ENCODE measurements around the gene CPSF7. TPM values are rescaled to one million over a fixed set of nuclear protein-coding genes. Genes with fewer than 3 reads are reported as not detected.
A peak's percentile ranks its signal among the peaks of the same experiment; 100 is the strongest.

The CPSF7 gene
- total RNA-seq, 1 experiment from 2014 or later = 145 TPM

DNA sequence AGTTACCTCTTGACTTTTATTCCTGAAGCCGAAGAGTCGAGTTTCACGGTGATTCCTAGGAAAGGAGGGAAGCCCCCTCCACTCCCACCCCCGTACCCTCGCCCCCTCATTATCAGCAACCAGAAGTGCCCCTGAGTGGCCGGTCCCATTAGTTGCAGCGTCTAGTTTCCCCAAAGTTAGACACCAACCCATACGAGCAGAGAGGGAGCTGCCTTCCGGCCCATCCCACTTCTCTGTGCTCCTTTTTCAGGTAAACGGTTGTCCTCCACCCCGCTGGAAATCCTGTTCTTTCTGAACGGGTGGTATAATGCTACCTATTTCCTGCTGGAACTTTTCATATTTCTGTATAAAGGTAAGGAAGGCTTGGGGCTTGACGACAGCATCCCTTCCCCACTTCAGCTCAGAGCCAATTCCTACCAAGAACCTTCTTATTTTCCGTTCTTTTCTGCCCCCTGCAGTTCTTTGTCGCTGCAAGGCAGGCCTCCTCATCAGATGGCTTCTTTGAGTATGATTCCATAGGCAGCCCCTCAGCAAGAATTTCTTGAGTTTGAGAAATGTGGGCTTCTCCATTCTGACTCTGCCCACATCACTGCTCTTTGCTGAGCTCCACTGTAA is 36.7 kb downstream of the CPSF7 start:
- no peaks in the 10 kb centered on the region; the same call in 1 of the 2 replicates for H3K4me1 ChIP-seq (ENCODE audit: insufficient read depth, low read length)
- H3K79me2 ChIP-seq (ENCODE audit: insufficient read depth, low read length) = no peaks in the 10 kb centered on the region
- no peak overlapping the region for H2BK15ac ChIP-seq (ENCODE audit: low read depth, low read length)
- H2BK120ac ChIP-seq (ENCODE audit: low read depth, low read length, poor library complexity, severe bottlenecking) = no peak overlapping the region
- H3K23me2 ChIP-seq (ENCODE audit: insufficient read length, low read depth, low read length, poor library complexity, severe bottlenecking) = peaks cover 12% of the 10 kb centered on the region
- no peak for DNase-seq
- 0 out of 2 replicates have a peak overlapping the region, but pooled peaks have one; percentile 34 for H3K14ac ChIP-seq (ENCODE audit: insufficient read depth, low read length)
- H3K18ac ChIP-seq (ENCODE audit: insufficient read length, low read depth, low read length) = no peak overlapping the region
- H2BK12ac ChIP-seq (ENCODE audit: insufficient read length, low read depth, low read length) = no peak overlapping the region
- TF ChIP-seq, protein P1, sequence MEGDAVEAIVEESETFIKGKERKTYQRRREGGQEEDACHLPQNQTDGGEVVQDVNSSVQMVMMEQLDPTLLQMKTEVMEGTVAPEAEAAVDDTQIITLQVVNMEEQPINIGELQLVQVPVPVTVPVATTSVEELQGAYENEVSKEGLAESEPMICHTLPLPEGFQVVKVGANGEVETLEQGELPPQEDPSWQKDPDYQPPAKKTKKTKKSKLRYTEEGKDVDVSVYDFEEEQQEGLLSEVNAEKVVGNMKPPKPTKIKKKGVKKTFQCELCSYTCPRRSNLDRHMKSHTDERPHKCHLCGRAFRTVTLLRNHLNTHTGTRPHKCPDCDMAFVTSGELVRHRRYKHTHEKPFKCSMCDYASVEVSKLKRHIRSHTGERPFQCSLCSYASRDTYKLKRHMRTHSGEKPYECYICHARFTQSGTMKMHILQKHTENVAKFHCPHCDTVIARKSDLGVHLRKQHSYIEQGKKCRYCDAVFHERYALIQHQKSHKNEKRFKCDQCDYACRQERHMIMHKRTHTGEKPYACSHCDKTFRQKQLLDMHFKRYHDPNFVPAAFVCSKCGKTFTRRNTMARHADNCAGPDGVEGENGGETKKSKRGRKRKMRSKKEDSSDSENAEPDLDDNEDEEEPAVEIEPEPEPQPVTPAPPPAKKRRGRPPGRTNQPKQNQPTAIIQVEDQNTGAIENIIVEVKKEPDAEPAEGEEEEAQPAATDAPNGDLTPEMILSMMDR (conservative IDR thresholded peaks at IDR 0.05) = 0 out of 3 replicates have a peak, but pooled peaks have one; percentile 11
- H3K56ac ChIP-seq (ENCODE audit: insufficient read length, low read depth, low read length) = no peak overlapping the region
- no peak overlapping the region for H2AFZ ChIP-seq (ENCODE audit: low read length)
- no peaks in the 10 kb centered on the region for H3K9me3 ChIP-seq (ENCODE audit: control insufficient read depth, low read depth, low read length)
- H3K79me1 ChIP-seq (ENCODE audit: insufficient read depth, low read depth, low read length, poor library complexity, severe bottlenecking) = no peaks in the 10 kb centered on the region
- no peak overlapping the region for H3K27ac ChIP-seq (ENCODE audit: insufficient read length, low read depth, low read length)
- Mint-ChIP-seq H3K4me3 (peak overlapping the region; percentile 89 to 94), H3K4me1 (peaks cover 4 to 15% of the 10 kb centered on the region in 2 experiments; a peak in 3 of 4 replicates), H3K9me3 (peaks cover 3 to 4% of the 10 kb centered on the region in 2 experiments; a peak in 1 of 5 replicates), H3K36me3 (ENCODE audit: insufficient read depth in 1 of 3, low read depth in 3 of 3) (peaks cover 27 to 36% (median 32%) of the 10 kb centered on the region in 3 experiments), H3K27ac (peak overlapping the region; percentile 63 to 97 (median 96); a peak in 6 of 7 replicates), H3K27me3 (ENCODE audit: low read depth) (peaks cover 9% of the 10 kb centered on the region)
- H2AK5ac ChIP-seq (ENCODE audit: insufficient read length, low read length) = no peak overlapping the region
- no peak overlapping the region for H3K23ac ChIP-seq (ENCODE audit: insufficient read length, low read depth, low read length)
- H3K4me2 ChIP-seq (ENCODE audit: insufficient read depth, insufficient read length, low read length) = peak overlapping the region; percentile 58
- peak overlapping the region; percentile 43 for H3K9ac ChIP-seq (ENCODE audit: extremely low read depth, insufficient read length, low read length)
- H2BK5ac ChIP-seq (ENCODE audit: insufficient read length, low read length) = no peak overlapping the region
- no peak overlapping the region for H3K4ac ChIP-seq (ENCODE audit: low read depth, low read length)
- H2BK20ac ChIP-seq (ENCODE audit: low read depth, low read length, poor library complexity, severe bottlenecking) = no peak overlapping the region
- no peak overlapping the region for H4K8ac ChIP-seq (replicated peaks; ENCODE audit: insufficient read length, low read depth, low read length)
- H3T11ph ChIP-seq (ENCODE audit: low read length) = no peak overlapping the region
- no peaks in the 10 kb centered on the region for H4K20me1 ChIP-seq (ENCODE audit: control insufficient read depth, insufficient read depth, insufficient read length)
- H4K91ac ChIP-seq (ENCODE audit: insufficient read length, low read depth, low read length) = no peak overlapping the region
- no CpG with 5 or more reads among the region's 15 CpGs for WGBS (ENCODE audit: extremely low coverage, insufficient read length, low lambda C conversion rate)
- H3K27me3 ChIP-seq (ENCODE audit: insufficient read depth, low read length) = no peaks in the 10 kb centered on the region
- no peak overlapping the region for H4K5ac ChIP-seq (ENCODE audit: insufficient read length, low read depth, low read length)
